Stimulated activated CD8-positive, alpha-beta memory T cell treated with anti-CD3 and anti-CD28 coated beads, Interleukin-7, amount 100 ng/mL, for 24 hours (primary cell): ENCODE results near the gene LANCL1.

ENCODE experiments used
- DNase-seq: peaks from one replicate; pipeline ENCODE4 v3.0.0-alpha.2; 2020; ENCODE audit warnings: low read depth

Gene LANCL1

GRCh38 chr2:210476194-210477128 lies at the start of gene LANCL1:
Gene LANCL1 (minus strand): TSS chr2:210476759. CDS start chr2:210476396, 363 bp downstream.
- peak; percentile 56 for DNase-seq

- no peak for DNase-seq
Measured at GRCh38 chr2:210524533-210524932, 48.0 kb upstream of the LANCL1 start.

GRCh38 chr2:210523650-210524289 lies 47.2 kb upstream of the LANCL1 start:
- no peak for DNase-seq

- DNase-seq, result no peak
Measured at GRCh38 chr2:210522399-210522798, 45.8 kb upstream of the LANCL1 start.

GRCh38 chr2:210519594-210519993 lies 43.0 kb upstream of the LANCL1 start:
- DNase-seq, result no peak

GRCh38 chr2:210517264-210517663 lies 40.7 kb upstream of the LANCL1 start:
- no peak for DNase-seq

- no peak for DNase-seq
Measured at GRCh38 chr2:210515911-210516310, 39.4 kb upstream of the LANCL1 start.

- no peak for DNase-seq
Measured at GRCh38 chr2:210503725-210504191, 27.2 kb upstream of the LANCL1 start.

GRCh38 chr2:210503001-210503623 lies 26.6 kb upstream of the LANCL1 start:
- DNase-seq, result peak; percentile 5

- no peak for DNase-seq
Measured at GRCh38 chr2:210496512-210496911, 20.0 kb upstream of the LANCL1 start.

GRCh38 chr2:210493528-210493927 lies 17.0 kb upstream of the LANCL1 start:
- DNase-seq, result no peak

GRCh38 chr2:210481601-210482175 lies 5.1 kb upstream of the LANCL1 start:
- no peak for DNase-seq

- DNase-seq, result no peak
Measured at GRCh38 chr2:210480764-210481163, 4.2 kb upstream of the LANCL1 start.

- no peak for DNase-seq
Measured at GRCh38 chr2:210480079-210480478, 3.5 kb upstream of the LANCL1 start.

- no peak for DNase-seq
Measured at GRCh38 chr2:210478661-210479060, 2.1 kb upstream of the LANCL1 start.

GRCh38 chr2:210477496-210477895 lies 937 bp upstream of the LANCL1 start:
- no peak for DNase-seq

GRCh38 chr2:210475706-210476105 lies 853 bp downstream of the LANCL1 start:
- DNase-seq, result no peak

- DNase-seq, result no peak
Measured at GRCh38 chr2:210474776-210475175, 1.8 kb downstream of the LANCL1 start.

- DNase-seq, result no peak
Measured at GRCh38 chr2:210461401-210461800, 15.2 kb downstream of the LANCL1 start.

- no peak for DNase-seq
Measured at GRCh38 chr2:210460322-210461227, 16.0 kb downstream of the LANCL1 start.

- no peak for DNase-seq
Measured at GRCh38 chr2:210459880-210460279, 16.7 kb downstream of the LANCL1 start.
